Fibroblast of skin of left quadriceps (primary cell): ENCODE measurements around the gene ABCA2.

Source experiments
- DNase-seq, 2 experiments: peaks; one replicate each; pipeline ENCODE4 v3.0.0-alpha.2; 2013; ENCODE audit warnings: low read depth in 2 of 2

Gene ABCA2

DNA sequence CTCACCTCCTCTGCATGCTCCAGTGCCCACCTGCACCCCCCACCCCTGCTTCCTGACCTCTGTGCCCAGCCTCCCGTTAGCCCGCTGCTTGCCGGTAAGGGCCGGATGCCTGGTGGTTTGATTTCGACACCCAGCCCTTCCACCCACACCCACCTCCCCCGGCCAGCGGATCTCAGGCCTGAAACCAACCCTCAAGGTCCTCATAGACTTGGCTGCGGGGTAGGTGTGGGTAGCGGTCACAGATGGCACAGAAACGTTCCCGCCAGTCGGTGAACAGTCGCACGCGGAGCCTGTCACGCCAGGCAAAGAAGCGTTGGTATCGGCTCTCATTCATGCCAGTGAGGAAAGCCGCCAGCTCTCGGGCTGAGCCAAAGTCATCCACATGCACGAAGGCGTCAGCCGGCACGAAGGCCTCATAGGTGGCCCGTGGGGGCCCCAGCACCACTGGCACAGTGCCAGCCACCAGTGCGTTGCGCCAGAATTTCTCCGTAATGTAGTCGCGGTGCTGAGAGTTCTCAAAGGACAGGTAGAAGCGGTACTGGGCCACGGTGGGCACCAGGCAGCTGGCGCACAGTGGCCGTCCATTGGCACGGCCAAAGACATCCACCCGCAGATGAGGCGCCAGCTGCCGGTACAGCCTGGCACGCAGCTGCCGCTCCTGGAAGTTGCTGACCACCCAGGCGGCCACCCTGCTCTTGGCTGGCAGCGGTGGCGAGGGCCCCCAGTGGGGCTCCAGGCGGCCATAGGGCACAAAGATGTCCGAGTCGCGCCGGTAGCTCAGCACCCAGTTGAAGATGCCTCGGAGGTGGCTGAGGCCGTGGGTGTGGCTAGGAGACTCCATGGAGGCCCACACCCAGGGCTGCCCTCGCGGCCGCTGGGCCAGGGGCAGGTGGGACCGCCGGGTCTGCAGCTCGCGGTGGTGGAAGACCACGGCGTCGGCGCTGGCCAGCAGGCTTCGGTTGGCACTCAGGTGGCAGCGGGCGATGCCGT lies 2.8 kb upstream of the ABCA2 start:
- no peak for DNase-seq

DNA sequence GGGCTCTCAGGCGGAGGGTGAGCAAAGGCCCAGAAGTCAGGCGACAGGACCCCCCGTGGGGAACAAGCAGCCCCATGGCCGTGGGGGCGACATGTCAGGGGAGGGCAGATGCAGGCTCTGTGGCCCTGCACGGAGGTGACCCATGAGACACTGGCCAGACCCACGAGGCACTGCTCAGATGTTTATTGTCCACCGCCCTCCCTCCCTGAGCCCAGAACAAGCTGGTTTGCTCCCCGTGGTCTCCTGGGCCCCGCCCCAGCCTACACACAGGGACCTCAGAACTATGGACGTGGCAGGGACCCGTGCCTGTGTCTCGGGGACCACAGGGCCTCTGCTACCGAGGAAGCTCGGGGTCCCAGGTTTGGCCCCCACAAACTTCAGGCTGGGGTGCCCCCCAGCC lies 2.0 kb upstream of the ABCA2 start:
- DNase-seq, result no peak

DNA sequence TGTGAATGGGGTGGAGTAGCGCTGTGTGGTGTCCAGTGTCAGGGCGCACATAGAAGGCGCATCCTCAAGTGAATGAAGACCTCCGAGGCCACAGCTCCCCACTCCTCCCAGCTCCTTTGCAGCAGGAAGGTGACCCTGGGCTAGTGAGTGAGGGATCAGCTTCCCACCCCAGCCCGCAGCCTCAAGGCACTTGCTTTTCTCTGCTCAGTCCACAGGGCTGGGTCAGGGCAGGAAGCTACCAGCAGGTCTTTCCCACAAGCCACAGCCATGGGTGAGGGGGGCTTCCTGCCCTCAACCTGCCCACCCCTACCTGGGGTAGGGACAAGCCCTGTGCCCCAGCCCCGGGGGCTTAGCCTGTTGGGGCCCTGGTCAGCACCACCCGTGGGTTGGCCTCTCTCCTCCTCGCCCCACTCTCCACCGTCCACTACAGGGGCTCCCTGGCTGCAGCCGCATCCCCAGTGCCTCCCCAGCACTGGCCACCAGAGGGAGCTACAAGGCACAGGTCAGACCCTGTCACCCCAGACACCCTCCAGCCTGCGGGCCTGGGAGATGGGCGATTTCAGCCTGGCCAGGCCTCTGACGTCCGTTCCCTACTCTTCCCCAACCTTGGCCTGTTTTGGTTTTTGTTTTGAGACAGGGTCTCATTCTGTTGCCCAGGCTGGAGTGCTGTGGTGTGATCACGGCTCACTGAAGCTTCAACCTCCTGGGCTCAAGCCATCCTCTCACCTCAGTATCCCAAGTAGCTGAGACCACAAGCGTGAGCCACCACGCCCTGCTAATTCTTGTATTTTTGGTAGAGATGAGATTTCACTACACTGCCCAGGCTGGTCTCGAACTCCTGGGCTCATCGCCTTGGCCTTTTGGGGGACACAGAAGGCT lies 1.3 kb upstream of the ABCA2 start:
- no peak for DNase-seq

DNA sequence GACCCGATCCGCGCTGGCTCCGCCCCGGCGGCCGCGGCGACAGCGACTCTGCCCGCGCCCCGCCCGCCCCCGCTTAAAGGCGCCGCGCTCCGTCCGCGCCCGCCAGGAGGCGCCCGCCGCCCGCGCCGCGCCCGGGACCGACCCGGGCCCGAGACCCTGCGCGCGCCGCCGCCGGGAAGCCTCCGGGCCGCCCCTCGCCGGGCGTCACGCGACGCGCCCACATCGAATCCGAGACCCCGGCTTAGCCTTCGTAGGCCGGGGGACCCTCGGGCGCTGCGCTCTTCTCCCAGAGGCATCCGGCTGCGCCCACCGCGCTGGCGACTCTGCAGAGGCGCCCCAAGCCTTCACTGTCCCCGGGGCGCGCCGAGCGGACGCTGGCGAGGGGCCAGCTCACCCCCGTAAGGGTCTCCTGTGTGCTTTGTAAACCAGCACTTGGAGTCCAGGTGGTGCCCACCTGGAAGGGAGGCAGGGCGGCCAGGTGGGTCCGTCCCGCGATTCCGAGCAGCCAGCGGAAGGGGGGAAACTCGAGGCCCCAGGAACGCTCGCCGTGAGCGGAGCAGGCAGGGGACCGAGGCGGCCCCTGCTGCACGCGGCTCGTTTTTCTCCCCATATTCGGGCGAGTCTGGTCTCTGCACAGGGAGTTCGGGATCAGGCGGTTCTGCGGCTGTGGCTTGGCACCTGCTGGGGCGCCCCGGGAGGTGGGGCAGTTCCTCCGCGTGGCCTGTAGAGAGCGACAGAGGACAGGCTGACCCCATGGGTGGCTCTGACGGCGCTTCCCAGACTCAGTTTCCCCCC lies 423 bp upstream of the ABCA2 start:
- DNase-seq, result no peak

DNA sequence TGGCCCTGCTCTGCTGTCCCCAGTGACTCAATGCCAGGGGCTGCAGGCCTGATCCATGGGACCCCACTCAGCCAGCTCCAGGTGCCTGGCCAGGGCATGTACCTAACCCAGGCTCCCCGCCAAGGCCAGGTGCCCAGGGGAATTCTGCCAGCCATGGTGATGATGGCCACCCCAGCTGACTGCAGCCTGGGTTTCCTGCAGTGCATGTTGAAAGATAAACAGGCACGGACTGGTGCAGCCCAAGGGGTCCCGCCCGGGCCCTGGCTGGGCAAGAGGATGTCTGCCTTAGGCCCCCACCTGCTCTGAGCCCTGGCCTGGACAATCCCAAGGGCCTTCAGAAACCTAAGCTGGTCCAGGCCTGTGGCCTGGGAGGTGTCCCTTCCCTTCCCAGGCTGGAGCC lies 1.2 kb downstream of the ABCA2 start:
- no peak for DNase-seq

DNA sequence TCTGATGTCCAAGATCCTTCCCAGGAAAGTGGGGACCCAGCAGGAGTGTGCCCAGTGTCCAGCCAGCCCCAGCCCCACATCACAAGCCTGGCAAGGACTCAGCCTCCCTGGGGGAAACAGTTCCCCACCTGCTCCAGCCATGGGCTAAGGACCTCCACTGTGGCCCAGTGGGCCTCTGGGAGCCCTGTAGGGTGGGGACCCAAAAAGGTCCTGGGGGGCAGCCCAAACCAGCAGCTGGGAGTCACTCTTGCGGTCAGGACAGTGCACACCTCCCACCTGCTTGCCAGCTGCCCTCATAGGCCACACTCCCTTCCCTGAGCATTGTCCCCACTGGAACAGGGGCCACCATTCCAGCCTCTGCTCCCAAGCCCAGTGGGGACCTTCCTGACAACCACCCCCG lies 1.7 kb downstream of the ABCA2 start:
- DNase-seq, result no peak

DNA sequence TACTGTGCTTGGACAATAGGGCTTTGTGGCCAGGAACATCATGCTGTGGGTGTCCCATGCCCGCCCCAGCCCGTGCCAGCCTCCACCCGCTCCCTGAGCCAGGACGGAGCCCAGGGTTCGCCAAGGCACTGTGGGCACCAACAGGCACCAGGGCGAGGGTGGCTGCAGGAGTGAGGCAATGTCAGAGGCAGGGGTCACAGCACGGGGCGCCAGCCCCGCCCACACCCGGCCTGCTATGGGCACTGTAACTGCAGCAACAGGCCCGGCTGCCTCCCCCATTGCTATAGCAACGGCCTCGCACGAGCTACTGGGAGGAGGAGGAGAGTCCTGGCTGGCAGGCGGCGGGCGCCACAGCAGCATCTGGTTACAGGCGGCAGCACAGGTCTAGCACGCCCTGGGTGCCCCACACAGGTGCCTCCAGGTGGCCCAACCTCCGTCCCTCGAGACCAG lies 2.5 kb downstream of the ABCA2 start:
- DNase-seq, result no peak

DNA sequence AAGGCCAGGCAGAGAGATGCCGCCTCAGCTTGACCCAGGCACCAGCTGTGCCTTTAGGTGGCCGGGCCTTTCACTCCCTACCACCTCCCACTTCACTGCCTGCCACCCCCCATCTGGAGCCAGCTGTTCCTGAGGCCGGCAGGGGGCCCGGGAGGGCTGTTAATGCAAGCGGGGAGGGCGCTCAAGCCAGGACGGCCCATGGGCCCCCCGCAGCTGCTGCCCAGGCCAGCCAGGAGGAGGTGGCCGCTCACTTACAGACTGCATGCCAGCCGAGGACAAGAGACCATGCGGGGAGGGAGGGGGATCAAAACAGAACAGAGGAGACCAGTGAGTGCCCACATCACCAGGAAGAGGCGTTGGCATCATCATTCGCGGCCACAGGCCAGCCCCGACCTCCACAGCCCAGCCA lies 4.5 kb downstream of the ABCA2 start:
- DNase-seq, result no peak

DNA sequence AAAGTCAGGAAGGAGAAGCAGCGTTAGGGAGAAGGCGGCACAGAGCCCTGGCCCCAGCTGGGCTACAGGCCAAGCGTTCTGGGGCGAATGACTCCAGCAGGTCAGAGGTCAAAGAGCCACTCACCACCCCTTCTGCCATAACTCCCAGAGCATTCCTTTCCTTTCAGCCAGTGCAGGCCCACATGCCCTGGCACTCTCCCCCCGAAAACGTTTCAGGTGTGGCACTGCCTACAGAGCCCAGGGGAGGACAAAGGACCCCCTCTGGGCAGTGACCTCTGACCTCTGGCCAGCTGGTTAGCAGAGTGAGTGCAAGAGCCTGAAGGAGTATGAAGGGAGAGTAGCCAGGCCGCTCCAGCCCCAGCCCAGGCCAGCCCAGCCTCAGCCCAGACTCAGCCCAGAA lies 4.9 kb downstream of the ABCA2 start:
- no peak for DNase-seq

DNA sequence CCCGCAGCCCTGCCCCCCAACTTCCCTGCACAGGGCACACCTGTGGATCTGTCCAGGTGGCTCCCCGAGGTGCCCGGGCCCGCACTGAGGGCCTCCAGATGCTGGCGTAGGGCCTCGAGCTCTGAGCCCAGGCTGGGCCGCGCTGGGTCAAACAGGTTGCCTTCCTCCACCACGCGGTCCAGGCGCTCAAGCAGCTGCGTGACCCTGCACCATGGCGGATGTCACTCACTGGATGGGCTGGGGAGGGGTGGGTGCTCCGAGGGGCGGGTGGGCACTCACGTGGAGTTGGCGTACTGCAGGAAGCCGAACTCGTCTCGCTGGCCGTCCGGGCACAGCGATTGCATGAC lies 5.4 kb downstream of the ABCA2 start:
- no peak for DNase-seq

DNA sequence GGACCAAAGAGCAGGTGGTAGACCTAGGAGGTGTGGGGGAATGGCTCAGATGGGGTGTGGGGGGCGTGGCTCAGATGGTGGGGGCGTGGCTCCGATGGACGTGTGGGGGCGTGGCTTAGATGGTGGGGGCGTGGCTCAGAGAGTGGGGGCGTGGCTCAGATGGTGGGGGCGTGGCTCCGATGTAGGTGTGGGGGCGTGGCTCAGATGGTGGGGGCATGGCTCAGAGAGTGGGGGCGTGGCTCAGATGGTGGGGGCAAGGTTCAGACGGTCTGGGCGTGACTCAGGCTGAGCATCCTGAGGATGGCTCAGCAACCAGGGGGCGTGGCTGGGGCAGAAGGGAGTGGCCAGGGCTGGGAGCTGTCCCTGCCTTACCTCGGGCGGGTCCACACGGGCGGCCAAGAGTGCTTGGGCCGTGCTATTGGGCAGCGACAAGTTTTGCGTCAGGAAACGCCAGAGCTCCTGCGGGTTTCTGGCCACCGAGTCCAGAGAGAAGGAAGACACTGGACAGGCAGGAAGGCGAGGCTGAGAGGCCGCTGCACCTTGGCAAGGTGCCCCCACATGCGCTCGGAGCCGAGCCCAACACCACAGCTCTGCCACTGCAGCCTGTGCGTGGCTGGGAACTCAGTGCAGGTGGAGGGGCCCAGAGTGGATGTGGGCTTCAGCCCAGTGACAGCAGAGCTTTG lies 5.9 kb downstream of the ABCA2 start:
- no peak for DNase-seq

DNA sequence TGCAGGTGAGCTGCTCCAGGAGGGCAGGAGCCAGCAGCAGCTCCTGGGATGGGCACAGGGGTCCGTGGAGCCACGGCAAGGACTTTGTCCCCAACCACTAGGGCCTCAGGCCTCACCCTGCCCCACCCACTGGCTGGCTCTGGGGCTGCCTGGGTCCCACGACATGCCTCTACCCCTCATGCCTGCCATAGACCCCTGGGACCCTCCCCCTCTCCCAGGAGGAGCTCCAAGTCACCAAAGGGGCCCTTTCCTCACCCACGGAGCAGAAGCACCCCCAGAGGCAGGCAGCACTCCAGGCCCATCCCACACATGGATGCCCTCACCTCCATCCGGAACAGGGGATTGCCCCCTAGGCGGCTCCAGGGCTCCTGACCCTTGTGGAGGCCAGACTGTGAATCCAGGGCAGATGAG lies 6.5 kb downstream of the ABCA2 start:
- DNase-seq, result no peak

DNA sequence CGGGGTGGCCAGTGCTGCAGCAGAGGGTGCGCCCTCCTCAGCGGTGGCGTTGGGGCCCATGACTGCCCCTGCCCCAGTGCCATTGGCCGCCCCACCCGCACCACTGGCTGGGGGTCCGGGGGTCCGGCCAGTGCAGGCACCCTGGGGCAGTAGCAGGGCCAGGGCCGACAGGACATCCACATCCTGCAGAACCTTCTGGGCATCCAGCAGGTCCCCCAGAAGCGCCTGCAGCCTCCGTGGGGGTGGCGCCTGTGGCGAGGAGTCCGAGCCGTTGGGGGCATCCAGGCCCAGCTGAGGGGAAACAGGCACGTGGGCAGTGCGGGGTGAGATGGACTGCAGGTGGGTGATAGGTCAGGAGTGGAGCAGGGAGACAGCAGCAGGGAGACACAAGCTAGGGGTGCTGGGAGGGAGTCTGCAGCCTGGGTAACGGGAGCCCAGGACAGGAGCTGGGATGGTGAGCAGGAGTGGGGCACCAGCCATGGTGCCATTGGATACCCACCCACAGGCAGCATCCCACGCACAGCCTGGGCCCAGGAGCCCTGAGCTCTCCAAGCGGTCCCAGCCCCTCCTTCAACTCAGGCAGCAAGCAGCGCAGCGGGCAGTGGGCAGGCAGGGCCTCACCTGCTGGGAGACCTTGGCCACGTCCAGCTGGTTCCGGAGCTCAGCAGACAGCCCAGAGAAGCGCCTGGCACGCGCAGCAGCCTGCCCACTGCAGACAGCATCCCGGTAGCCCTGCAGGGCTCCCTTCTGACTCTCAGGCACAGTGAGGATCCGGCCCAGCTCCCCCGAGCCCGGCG lies 7.1 kb downstream of the ABCA2 start:
- no peak for DNase-seq

DNA sequence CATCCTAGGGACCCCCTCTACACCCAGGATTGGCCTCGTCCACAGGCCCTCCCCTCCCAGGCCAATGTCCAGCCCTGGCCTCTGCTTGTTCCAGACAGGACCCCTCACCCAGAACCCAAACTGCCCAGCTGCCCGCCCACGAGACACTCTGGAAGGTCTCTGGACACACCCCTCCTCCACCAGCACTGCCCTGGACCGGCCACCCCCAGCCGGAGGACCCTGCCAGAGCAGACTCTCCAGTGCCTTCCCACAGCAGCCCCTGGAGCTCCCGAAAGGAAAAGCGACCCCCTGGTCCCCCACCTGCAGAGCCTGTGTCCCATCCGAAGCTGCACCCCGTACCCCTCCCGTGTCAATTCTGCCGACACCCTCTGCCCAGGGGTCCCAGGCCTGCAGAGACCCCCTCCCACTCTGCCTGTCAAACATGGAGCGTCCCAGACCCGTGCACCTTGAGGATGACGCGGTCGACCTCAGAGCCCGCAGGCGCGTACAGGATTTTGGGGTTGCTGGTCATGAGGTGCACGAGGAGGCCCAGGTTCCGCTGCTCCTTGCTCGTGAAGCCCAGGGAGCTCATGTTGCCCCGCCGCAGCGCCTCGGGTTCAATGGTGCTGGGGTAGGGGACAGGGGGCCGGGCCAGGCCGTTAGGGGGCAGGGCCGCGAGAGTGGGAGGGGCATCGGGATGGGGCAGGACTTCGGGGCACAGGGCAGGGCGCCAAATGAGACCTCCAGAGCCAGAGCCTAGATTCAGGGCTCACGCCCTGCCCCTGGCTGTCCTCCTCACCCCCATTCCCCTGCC lies 8.0 kb downstream of the ABCA2 start:
- DNase-seq, result no peak

DNA sequence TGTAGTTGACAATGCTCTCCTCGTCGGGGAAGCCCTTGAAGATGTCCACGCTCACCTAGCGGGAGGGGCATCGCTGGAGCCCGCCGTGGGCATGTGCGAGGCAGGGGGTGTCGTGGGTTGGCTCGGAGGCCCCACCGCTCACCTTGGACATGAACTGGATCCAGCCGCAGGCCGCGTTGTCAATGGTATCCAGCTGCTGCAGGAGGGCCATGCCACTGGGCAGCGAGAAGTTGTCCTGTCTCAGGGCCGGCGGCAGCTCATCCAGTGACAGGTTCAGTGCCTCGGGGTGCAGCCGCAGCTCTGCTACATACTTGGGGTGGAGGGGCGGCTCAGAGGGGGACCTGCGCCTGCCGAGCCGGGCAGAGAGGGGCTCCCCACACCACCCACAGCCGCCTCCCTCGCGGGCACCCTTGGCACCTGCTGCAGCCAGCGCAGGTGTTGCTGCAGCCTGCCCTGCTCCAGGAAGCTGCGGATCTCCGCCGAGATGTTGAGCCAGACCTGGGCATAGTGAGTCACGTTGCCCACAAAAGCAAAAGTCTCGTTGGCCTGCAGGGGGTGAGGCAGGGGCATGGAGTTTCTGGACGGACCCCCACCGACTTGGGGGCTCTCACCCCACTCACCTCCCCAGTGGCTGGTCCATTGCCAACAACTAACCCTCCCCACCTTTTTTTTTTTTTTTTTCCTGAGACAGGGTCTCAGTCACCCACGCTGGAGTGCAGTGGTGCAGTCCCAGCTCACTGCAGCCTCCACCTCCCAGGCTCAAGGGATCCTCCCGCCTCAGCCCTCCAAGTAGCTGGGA lies 9.1 kb downstream of the ABCA2 start:
- DNase-seq, result no peak

DNA sequence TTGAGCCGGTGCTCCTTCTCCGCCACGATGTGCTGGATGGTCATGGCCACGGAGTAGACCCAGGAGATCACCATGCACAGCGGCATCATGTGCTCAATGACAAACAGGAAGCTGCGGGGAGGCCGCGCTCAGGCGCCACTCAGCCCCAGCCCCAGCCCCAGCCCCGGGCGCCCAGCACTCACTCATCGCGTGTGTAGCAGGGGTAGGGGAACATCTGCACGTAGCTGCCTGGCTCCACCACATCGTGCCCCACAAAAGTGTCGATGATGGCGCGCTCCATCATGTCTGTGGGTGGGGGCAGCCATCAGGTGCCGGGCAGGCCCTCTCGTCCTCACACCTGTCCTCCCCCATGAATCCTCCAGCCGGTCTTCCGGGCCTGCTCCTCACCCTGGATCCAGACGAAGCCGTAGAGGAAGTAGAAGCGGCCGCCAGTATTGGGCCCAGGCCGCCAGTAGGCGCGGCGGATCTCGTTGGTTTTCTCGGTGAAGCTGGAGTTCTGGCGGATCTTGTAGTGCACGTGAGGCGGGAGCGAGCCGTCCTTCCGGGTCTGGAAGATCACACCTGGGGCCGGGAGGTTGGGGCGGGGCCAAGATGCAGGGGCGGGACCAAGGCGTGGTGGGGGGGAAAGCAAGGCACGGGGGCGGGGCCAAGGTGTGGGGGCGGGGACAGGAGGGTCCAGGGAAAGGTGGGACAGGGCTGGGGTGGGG lies 10.1 kb downstream of the ABCA2 start:
- DNase-seq, result no peak

DNA sequence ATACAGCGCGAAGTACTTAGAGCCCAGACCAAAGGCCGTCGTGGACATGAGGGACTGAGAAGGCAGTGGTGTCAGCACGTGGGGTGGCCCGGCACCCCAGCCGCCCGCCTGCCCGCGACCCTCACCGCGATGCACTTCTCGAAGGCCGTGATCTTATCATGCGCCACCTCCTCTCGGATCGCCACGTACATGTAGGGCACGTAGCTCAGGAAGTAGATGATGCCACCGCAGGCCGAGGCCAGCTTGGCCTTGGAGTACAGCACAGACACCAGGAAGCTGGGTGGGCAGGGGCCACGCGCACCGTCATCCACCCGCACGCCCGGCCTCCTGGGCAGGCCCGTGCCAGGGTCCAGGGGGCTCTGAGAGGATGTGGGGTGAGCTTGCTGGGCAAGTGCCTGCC lies 11.0 kb downstream of the ABCA2 start:
- DNase-seq, result no peak

DNA sequence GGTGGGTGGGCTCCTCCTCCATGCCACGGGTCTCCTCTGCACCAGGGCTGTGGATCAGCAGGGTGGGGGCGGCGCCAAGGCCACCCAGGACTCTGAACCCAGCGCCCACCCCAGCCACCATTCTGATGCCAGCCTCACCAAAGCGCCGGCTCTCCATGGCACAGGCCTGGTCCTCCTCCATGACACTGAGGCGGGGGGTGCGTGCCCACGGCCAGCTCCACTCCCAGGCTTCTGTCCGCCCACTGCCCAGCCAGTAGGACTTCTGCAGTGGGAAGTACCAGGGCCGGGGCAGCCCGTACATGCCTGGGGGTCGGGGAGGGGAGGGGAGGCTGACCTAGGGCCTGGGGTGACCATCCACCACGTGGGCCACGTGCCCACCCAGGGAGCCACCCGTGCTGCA lies 11.6 kb downstream of the ABCA2 start:
- DNase-seq, result no peak
